Upper lobe of right lung (tissue), 1 donor: ENCODE data around the gene CORT. TPM values are rescaled to one million over a fixed set of nuclear protein-coding genes. Genes with fewer than 3 reads are reported as not detected.
"Not testable (repeated sequence)": the region's sequence is repeated elsewhere in the genome, so short reads cannot be mapped to it uniquely, and the experiment has no call there.

Source experiments
- ATAC-seq: fragments of 200-7000 bp; cut with Tn5 transposase; one replicate; pipeline ENCODE4 v1.9.1; 2020; ENCODE audit warnings: mild to moderate bottlenecking, moderate library complexity
- DNase-seq: peaks from one replicate; pipeline ENCODE4 v3.0.0-alpha.2; 2020
- H3K27ac ChIP-seq: fragments of 200-600 bp; one replicate; pipeline ENCODE4 v1.8.0; 2022
- H3K27me3 ChIP-seq: fragments of 200-600 bp; one replicate; pipeline ENCODE4 v1.8.0; 2022; ENCODE audit warnings: mild to moderate bottlenecking
- H3K36me3 ChIP-seq: fragments of 200-600 bp; one replicate; pipeline ENCODE4 v1.8.0; 2022
- H3K4me1 ChIP-seq: fragments of 200-600 bp; one replicate; pipeline ENCODE4 v1.8.0; 2022
- H3K4me3 ChIP-seq: fragments of 200-600 bp; one replicate; pipeline ENCODE4 v1.8.0; 2022; ENCODE audit warnings: mild to moderate bottlenecking
- H3K9me3 ChIP-seq: fragments of 200-600 bp; one replicate; pipeline ENCODE4 v1.8.0; 2022
- intact Hi-C: fragments of 100-400 bp; cut with DNase I; formaldehyde crosslinking; loops from one replicate; pipeline ENCODE4 v1.11.0; 2022
- total RNA-seq: library from RNA; stranded (reverse); fragmentation: NEBNext Ultra II Directional; extraction: Animal tissue kit (Norgen Biotek cat#: 25700); gene quantifications from one replicate; pipeline ENCODE4 v1.2.1, GENCODE V29; 2021
- TF ChIP-seq, protein P1 (sequence below): fragments of 200-600 bp; IDR thresholded peaks from one replicate; pipeline ENCODE4 v1.8.0; 2022; ENCODE audit warnings: antibody characterized with exemption
- donor health status: DM: no; HTN: yes; CAD: no; lungs with severe emphysema.

Gene CORT
- total RNA-seq, 1 donor from 2014 or later = not detected

DNA sequence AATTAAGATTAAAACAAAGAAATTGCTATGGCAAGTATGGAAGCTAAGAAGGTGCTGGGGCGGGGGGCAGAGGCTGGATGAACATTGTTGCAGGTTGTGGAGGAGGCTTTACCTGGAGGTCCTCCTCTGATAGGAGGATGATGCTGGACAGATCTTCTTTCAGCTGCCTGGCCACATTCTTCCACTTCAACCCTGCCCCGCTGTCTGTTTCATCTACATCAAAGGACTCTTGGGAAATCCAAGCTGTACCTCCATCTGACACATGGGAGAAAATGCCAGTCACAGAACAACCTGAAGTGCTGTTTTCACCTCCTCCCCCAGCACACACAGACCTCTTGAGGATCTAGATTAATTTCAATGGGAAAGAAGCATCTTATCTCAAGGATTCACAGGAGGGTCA, 17.2 kb downstream of the CORT start:
- no peak overlapping the region for H3K4me3 ChIP-seq
- no peaks in the 10 kb centered on the region for H3K9me3 ChIP-seq
- DNase-seq (no peak), ATAC-seq (no peak)
- H3K4me1 ChIP-seq = peaks cover 8% of the 10 kb centered on the region
- H3K27ac ChIP-seq = no peak overlapping the region
- no peaks in the 10 kb centered on the region for H3K27me3 ChIP-seq
- intact Hi-C loops = no loop called here
- TF ChIP-seq, protein P1, sequence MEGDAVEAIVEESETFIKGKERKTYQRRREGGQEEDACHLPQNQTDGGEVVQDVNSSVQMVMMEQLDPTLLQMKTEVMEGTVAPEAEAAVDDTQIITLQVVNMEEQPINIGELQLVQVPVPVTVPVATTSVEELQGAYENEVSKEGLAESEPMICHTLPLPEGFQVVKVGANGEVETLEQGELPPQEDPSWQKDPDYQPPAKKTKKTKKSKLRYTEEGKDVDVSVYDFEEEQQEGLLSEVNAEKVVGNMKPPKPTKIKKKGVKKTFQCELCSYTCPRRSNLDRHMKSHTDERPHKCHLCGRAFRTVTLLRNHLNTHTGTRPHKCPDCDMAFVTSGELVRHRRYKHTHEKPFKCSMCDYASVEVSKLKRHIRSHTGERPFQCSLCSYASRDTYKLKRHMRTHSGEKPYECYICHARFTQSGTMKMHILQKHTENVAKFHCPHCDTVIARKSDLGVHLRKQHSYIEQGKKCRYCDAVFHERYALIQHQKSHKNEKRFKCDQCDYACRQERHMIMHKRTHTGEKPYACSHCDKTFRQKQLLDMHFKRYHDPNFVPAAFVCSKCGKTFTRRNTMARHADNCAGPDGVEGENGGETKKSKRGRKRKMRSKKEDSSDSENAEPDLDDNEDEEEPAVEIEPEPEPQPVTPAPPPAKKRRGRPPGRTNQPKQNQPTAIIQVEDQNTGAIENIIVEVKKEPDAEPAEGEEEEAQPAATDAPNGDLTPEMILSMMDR = no peak
- H3K36me3 ChIP-seq = peaks cover 71% of the 10 kb centered on the region

DNA sequence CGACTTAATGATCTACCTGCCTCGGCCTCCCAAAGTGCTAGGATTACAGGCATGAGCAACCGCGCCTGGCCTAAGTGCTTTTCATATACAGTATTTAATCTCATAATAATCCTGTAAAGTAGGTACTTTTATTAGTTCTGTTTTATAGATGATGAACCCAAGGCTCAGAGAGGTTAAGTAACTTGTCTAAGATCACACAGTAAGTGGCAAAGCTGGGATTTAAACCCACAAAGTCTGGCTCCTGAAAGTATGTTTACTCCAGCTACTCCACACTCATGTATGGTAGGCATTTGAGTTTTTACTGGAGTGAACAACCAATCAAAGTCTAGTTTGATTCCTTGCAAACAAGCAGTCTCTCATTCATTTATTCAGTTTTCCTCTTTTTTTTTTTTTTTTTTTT, 20.2 kb downstream of the CORT start:
- no peak for DNase-seq
- Histone ChIP-seq H3K27me3 (no peaks in the 10 kb centered on the region), H3K4me3 (no peak overlapping the region), H3K27ac (no peak overlapping the region), H3K9me3 (no peaks in the 10 kb centered on the region), H3K4me1 (peaks cover 16% of the 10 kb centered on the region), H3K36me3 (peaks cover 42% of the 10 kb centered on the region)
- no peak for ATAC-seq
- TF ChIP-seq, protein P1 = no peak
- intact Hi-C loops = no loop called here

DNA sequence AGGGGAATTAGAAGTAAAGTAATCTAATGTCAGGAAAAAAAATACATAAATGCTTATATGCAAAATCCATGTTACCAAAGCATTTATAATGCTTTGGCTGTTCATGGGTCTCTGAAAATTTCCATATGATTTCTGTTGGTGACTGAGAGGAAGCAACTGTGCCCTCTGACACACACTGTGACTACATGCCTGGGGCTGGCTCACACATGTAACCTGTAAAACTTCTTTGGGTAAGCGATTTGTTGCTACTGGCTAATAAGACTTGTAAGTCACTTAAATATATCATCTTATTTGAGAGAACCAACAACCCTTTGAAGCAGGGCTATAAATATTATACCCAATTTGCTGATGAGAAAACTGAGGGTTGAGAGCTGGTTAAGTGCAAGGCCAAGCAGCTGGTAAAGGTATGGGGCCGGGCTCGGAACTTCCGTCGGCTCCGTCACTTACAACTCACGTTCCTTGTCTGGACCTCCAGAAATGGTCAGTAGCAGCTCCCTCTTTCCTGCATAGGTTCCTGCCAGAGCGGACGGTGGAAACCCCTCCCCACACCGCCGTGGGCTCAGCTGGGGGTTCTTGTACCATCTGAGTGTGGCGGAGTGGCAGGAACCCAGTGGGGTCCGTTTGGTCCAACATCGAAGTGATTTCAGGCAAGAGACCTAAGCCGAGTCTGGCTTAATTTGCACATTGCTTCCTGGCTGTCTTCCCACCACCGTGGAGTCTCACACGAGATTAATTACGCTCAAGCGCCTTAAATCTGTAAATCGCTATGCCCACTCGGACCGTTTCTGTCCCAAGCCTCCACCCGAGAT, 21.8 kb downstream of the CORT start:
- Histone ChIP-seq H3K27ac (peak overlapping the region; percentile 65), H3K36me3 (peaks cover 26% of the 10 kb centered on the region), H3K9me3 (no peaks in the 10 kb centered on the region), H3K4me3 (peak overlapping the region; percentile 97), H3K27me3 (no peaks in the 10 kb centered on the region), H3K4me1 (peaks cover 24% of the 10 kb centered on the region)
- no peak for DNase-seq
- TF ChIP-seq, protein P1 = no peak
- intact Hi-C loops = no loop called here
- ATAC-seq = no peak

DNA sequence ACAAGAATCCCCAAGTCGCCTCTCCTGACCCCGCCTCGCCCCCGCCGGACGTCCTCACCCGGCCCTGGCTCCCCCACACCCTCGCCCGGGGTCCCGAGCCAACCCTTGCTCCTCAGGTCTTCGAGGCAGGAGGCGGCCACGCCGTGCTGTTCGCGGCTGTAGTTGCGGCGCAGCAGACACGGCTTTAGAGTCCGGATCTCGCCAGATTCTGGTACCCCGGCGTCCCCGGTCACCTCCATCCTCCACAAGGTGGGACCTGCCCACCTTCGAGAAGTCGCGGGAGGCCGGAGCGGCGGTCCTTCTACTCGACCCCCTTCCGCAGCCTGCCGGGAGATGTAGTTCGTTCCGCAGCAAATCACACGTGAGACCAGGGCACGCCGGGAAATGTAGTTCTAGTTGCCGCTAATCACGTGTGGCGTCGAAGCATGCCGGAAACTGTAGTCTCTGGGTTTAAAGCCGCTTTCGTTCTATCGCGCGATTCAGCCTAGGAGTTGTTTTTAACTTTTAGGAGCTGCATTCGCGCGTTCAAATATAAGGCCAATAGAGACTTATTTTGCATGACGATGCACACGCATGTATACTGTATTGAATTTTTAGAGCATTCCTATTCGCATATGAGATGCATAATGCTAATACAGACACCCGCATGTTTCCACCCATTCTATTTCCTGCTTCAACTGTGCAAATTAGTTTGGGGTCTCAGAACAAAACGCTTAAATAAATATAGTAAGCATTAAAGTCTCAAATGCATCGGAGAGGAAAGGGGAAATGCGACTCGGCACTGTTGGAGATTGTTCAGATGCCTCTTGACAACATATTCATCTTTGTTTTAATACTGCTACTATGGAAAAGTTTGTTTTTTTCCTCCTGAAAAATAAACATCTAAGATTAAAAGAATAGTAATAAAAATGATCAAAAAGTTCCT, 22.7 kb downstream of the CORT start, which contains the start of gene DFFA:
TSS of gene DFFA (minus strand) at position 310 of the 925 bp plus-strand sequence. CDS start at position 239, 71 bp downstream.
- no peaks in the 10 kb centered on the region for H3K27me3 ChIP-seq
- intact Hi-C loops = no loop called here
- DNase-seq (peak; percentile 95), ATAC-seq (peak; percentile 93)
- H3K27ac ChIP-seq = peak within 1 kb of the TSS; percentile 65
- H3K36me3 ChIP-seq = peaks cover 18% of the 10 kb centered on the region
- H3K4me3 ChIP-seq = peak within 1 kb of the TSS; percentile 97
- TF ChIP-seq, protein P1 = no peak
- H3K9me3 ChIP-seq = no peaks in the 10 kb centered on the region
- peaks cover 24% of the 10 kb centered on the region for H3K4me1 ChIP-seq

DNA sequence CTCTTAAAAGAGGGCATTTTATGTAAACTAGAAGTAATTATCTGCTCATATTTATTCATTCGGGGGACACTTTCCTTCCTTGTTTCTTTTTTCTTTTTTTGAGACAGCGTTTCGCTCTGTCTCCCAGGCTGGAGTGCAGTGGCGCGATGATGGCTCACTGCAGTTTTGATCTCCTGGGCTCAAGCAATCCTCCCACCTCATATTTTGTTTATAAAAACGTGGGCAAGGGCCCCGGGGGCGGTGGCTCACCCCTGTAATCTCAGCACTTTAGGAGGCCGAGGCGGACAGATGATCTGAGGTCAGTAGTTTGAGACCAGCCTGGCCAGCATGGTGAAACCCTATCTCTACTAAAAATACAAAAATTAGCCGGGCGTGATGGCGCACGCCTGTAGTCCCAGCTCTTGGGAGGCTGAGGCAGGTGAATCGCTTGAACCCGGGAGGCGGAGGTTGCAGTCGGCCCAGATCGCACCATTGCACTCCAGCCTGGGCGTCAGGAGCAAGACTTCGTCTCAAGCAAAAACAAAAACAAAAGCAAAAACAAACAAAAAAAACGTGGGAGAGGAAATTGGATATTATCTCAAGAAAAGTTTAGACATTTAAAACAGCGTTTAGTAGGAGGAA, 23.4 kb downstream of the CORT start:
- no peak for DNase-seq
- Histone ChIP-seq H3K4me3 (peak overlapping the region; percentile 97), H3K27me3 (no peaks in the 10 kb centered on the region), H3K36me3 (peaks cover 10% of the 10 kb centered on the region), H3K4me1 (peaks cover 24% of the 10 kb centered on the region), H3K27ac (peak overlapping the region; percentile 65), H3K9me3 (no peaks in the 10 kb centered on the region)
- ATAC-seq = no peak
- TF ChIP-seq, protein P1 = no peak
- intact Hi-C loops = no loop called here

DNA sequence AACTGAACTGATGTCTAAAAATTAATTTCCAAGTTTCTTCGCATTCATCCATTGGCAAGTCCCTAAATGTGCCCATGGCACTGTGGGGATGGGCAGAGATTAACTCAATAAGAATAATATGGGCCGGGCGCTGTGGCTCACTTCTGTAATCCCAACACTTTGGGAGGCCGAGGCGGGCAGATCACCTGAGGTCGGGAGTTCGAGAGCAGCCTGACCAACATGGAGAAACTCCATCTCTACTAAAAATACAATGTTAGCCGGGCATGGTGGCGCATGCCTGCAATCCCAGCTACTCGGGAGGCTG, 24.4 kb downstream of the CORT start:
- H3K36me3 ChIP-seq, ATAC-seq, intact Hi-C loops, H3K27me3 ChIP-seq, H3K9me3 ChIP-seq, DNase-seq: not testable (repeated sequence)
- Histone ChIP-seq H3K27ac (peak overlapping the region; percentile 9), H3K4me3 (peak overlapping the region; percentile 86), H3K4me1 (peaks cover 24% of the 10 kb centered on the region)
